Measurements from ENCODE around the gene NRL. TPM values are rescaled to one million over a fixed set of nuclear protein-coding genes. Genes with fewer than 3 reads are reported as not detected.

Gene NRL
- total and polyA plus RNA-seq, 4 donors, result 1.5 to 3.2 (median 2.8) TPM

DNA sequence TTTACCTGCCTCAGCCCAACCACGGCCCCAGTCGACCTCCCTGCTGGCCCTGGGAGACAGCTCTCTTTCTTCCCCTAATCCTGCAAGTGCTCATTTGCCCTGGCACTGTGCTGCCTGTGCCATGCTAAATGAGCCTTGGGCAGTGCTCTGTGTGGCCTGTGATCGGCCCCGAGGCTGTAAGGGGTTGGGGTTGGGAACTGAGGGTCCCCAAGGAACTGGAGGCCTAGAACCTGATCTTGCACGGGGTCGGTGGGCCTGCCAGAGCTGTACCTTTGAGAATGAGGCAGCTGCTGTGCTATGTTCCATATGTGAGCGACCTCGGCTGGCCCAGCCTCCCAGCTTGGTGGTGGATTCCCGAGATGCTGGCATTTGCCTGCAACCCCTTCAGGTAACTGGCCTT is 35.3 kb upstream of the NRL start:
- WGBS, result 96% methylated on average over 9 of the region's 9 CpGs
- Histone ChIP-seq H3K4me1 (ENCODE audit: control insufficient read depth in 4 of 4, insufficient read depth in 4 of 4, low read length in 3 of 4) (peaks cover 3 to 28% (median 21%) of the 10 kb centered on the region in 4 donors), H3K36me3 (ENCODE audit: control insufficient read depth in 4 of 4, insufficient read depth in 3 of 4, low read depth in 1 of 4, low read length in 3 of 4) (peaks cover 3 to 40% (median 35%) of the 10 kb centered on the region in 4 donors), H3K27ac (ENCODE audit: low read depth in 1 of 2, low read length in 2 of 2) (no peak overlapping the region), H3K9ac (ENCODE audit: low read depth in 1 of 2, low read length in 2 of 2) (no peak overlapping the region), H3K27me3 (ENCODE audit: control insufficient read depth in 4 of 4, insufficient read depth in 4 of 4, low read length in 3 of 4) (no peaks in the 10 kb centered on the region), H3K9me3 (ENCODE audit: control insufficient read depth in 4 of 4, low read length in 3 of 4) (no peaks in the 10 kb centered on the region), H3K4me3 (ENCODE audit: low read depth in 1 of 3, low read length in 3 of 3) (no peak overlapping the region)
- no peak for TF ChIP-seq YY1 (IDR thresholded peaks at IDR 0.05)
- DNase-seq (ENCODE audit: low spot score), result no peak

DNA sequence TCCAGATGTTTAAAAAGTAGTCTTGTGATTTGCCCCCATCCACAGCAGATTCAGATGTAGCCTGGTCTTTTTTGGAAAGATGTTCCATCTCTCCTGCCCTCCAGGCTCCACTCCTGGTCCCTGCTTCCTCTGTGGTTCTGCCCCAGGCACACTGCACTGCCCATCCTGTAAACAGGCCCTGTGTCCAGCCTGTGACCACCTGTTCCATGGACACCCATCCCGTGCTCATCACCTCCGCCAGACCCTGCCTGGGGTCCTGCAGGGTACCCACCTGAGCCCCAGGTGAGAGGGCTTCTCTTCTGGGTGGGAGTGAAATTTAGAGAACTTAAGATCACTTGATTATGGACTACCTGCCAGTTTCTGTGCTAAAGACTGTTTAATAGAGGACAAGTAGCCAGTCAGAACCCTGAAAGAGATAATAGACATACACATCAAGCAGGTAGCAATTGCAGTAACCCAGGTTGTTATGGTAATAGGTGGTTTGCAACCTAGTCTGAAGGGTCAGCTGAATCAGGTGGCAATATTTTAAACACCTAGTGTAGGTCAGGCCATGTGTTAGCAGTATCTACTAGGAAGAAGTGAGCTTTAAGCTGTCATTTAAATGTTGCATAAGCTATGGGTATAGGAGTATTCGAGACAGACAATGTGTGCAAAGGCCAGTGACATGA is 34.7 kb upstream of the NRL start:
- DNase-seq (ENCODE audit: low spot score), result no peak
- TF ChIP-seq NR2F2 (IDR thresholded peaks at IDR 0.05), result no peak
- no peak for TF ChIP-seq HNF4A (conservative IDR thresholded peaks at IDR 0.05)
- TF ChIP-seq FOXA1 (IDR thresholded peaks at IDR 0.05), result no peak
- TF ChIP-seq JUND (IDR thresholded peaks at IDR 0.05), result no peak
- no peak for TF ChIP-seq HNF4G (IDR thresholded peaks at IDR 0.05)
- TF ChIP-seq, protein P1, sequence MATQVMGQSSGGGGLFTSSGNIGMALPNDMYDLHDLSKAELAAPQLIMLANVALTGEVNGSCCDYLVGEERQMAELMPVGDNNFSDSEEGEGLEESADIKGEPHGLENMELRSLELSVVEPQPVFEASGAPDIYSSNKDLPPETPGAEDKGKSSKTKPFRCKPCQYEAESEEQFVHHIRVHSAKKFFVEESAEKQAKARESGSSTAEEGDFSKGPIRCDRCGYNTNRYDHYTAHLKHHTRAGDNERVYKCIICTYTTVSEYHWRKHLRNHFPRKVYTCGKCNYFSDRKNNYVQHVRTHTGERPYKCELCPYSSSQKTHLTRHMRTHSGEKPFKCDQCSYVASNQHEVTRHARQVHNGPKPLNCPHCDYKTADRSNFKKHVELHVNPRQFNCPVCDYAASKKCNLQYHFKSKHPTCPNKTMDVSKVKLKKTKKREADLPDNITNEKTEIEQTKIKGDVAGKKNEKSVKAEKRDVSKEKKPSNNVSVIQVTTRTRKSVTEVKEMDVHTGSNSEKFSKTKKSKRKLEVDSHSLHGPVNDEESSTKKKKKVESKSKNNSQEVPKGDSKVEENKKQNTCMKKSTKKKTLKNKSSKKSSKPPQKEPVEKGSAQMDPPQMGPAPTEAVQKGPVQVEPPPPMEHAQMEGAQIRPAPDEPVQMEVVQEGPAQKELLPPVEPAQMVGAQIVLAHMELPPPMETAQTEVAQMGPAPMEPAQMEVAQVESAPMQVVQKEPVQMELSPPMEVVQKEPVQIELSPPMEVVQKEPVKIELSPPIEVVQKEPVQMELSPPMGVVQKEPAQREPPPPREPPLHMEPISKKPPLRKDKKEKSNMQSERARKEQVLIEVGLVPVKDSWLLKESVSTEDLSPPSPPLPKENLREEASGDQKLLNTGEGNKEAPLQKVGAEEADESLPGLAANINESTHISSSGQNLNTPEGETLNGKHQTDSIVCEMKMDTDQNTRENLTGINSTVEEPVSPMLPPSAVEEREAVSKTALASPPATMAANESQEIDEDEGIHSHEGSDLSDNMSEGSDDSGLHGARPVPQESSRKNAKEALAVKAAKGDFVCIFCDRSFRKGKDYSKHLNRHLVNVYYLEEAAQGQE (IDR thresholded peaks at IDR 0.05), result no peak
- no peak for TF ChIP-seq EGR1 (IDR thresholded peaks at IDR 0.05; ENCODE audit: low read depth in 2 of 2)
- TF ChIP-seq FOXA2 (IDR thresholded peaks at IDR 0.05), result no peak
- no peak for TF ChIP-seq YY1 (IDR thresholded peaks at IDR 0.05)
- TF ChIP-seq, protein P2, sequence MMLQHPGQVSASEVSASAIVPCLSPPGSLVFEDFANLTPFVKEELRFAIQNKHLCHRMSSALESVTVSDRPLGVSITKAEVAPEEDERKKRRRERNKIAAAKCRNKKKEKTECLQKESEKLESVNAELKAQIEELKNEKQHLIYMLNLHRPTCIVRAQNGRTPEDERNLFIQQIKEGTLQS (IDR thresholded peaks at IDR 0.05), result no peak
- TF ChIP-seq GABPA (IDR thresholded peaks at IDR 0.05 in 1 of 2, conservative IDR thresholded peaks at IDR 0.05 in 1 of 2), result no peak
- TF ChIP-seq, protein P3, sequence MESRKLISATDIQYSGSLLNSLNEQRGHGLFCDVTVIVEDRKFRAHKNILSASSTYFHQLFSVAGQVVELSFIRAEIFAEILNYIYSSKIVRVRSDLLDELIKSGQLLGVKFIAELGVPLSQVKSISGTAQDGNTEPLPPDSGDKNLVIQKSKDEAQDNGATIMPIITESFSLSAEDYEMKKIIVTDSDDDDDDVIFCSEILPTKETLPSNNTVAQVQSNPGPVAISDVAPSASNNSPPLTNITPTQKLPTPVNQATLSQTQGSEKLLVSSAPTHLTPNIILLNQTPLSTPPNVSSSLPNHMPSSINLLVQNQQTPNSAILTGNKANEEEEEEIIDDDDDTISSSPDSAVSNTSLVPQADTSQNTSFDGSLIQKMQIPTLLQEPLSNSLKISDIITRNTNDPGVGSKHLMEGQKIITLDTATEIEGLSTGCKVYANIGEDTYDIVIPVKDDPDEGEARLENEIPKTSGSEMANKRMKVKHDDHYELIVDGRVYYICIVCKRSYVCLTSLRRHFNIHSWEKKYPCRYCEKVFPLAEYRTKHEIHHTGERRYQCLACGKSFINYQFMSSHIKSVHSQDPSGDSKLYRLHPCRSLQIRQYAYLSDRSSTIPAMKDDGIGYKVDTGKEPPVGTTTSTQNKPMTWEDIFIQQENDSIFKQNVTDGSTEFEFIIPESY (IDR thresholded peaks at IDR 0.05), result no peak
- no peak for TF ChIP-seq RXRA (IDR thresholded peaks at IDR 0.05)
- TF ChIP-seq RAD21 (IDR thresholded peaks at IDR 0.05), result no peak
- TF ChIP-seq SP1 (IDR thresholded peaks at IDR 0.05), result no peak
- no peak for TF ChIP-seq TAF1 (conservative IDR thresholded peaks at IDR 0.05)
- TF ChIP-seq, protein P4, sequence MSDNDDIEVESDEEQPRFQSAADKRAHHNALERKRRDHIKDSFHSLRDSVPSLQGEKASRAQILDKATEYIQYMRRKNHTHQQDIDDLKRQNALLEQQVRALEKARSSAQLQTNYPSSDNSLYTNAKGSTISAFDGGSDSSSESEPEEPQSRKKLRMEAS (IDR thresholded peaks at IDR 0.05), result no peak
- no peaks in the 10 kb centered on the region for H3K27me3 ChIP-seq (ENCODE audit: control insufficient read depth in 4 of 4, insufficient read depth in 4 of 4, low read length in 3 of 4)
- no peak overlapping the region for H3K9ac ChIP-seq (ENCODE audit: low read depth in 1 of 2, low read length in 2 of 2)
- H3K4me3 ChIP-seq (ENCODE audit: low read depth in 1 of 3, low read length in 3 of 3), result no peak overlapping the region
- WGBS, result 96% methylated on average over 3 of the region's 3 CpGs
- H3K36me3 ChIP-seq (ENCODE audit: control insufficient read depth in 4 of 4, insufficient read depth in 3 of 4, low read depth in 1 of 4, low read length in 3 of 4), result peaks cover 1 to 35% (median 31%) of the 10 kb centered on the region in 4 donors
- H3K4me1 ChIP-seq (ENCODE audit: control insufficient read depth in 4 of 4, insufficient read depth in 4 of 4, low read length in 3 of 4), result peaks cover 3 to 32% (median 21%) of the 10 kb centered on the region in 4 donors
- H3K9me3 ChIP-seq (ENCODE audit: control insufficient read depth in 4 of 4, low read length in 3 of 4), result no peaks in the 10 kb centered on the region
- H3K27ac ChIP-seq (ENCODE audit: low read depth in 1 of 2, low read length in 2 of 2), result no peak overlapping the region
